HG03139 (cell line): ENCODE data around the gene MELK.

Experiments used
- ATAC-seq: cut with Tn5 transposase; IDR thresholded peaks from one replicate; pipeline ENCODE4 v1.9.1; 2021; ENCODE audit not compliant: unreplicated experiment

The MELK gene

DNA sequence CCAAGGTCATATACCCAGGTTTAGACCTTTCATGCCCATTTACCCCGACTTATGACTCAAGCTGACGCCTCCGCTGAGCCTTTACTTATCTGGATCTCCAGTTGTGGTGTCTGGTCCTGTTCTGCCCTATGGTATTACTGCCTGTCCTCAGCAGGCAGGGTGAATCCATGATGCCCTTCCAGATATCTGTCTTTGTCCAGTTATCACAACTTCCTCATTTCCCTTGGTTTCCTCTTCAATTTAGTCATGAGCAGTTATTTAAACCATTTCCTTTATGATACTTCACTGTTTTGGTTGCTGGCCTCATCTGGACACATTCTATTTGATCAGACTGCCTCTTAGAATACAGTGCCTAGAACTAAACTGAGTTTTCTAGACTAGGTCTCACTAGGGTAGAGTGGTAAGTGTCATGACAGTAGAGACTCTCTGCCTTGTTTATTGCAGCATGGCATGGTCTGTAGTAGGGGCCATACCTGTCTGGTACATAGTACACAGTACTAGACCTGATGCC lies 93.3 kb downstream of the MELK start:
- ATAC-seq, result no peak

DNA sequence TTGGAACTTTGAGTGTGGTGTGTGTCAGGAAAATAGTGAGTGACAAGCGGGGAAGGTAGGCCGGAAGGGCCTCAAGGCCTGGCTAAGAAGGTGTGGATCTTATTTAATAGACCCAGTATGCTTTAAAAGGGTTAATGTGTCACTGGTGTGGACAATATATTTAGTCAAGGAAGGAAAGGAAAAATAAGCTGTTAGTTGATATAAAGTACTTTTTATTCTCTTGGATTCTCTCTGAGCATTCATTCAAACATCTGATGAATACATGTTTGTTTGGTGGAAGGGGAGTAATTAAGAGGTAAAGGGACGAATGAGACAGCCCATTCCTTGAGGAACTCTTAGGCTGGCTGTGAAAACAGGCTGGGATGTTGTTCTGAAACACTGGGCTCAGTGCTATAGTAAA lies 98.9 kb downstream of the MELK start:
- ATAC-seq, result no peak

GRCh38 chr9:36676091-36676490 lies 103.4 kb downstream of the MELK start:
- no peak for ATAC-seq

DNA sequence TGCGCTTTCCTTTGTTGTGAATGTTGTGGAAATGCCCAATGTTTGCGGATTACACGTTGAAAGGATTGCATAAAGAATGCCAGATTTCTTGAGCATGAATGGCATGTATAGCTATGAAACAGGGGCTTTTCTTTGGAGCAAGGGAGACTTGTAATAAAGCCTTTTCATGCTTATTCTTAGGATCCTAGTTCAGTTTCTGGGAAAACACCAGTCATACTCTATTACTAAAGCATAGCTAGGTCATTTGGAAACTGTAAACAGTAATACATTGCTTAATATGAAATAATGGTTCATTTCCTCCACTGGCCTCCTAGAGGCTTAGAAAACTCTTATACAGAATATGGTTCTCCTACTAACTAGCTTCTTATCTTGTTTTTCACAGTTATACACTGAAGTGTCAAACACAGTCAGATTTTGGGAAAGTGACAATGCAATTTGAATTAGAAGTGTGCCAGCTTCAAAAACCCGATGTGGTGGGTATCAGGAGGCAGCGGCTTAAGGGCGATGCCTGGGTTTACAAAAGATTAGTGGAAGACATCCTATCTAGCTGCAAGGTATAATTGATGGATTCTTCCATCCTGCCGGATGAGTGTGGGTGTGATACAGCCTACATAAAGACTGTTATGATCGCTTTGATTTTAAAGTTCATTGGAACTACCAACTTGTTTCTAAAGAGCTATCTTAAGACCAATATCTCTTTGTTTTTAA lies 104.2 kb downstream of the MELK start:
- ATAC-seq, result no peak

DNA sequence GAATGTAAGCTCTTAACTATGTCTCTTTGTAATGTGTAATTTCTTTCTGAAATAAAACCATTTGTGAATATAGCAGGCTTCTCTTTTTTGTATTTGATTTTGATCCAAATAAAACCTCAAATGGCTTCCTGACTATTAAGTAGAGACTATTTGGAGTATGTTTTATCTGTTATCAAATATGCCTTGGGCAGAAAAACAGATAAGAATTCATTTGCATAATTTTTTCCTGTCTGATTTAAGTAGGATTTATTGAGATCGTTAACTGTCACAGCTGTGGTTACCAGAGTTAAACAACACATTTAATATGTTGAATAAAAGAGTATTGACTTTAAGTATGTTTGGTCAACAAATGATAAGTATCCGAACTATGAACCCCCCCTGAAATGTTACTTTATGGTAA lies 104.9 kb downstream of the MELK start:
- no peak for ATAC-seq

GRCh38 chr9:36679710-36680109 lies 107.0 kb downstream of the MELK start:
- ATAC-seq, result no peak

- ATAC-seq, result no peak
These were observed 113.8 kb downstream of the MELK start for GRCh38 chr9:36686471-36686870.

GRCh38 chr9:36690412-36691168 lies 117.9 kb downstream of the MELK start:
- no peak for ATAC-seq

DNA sequence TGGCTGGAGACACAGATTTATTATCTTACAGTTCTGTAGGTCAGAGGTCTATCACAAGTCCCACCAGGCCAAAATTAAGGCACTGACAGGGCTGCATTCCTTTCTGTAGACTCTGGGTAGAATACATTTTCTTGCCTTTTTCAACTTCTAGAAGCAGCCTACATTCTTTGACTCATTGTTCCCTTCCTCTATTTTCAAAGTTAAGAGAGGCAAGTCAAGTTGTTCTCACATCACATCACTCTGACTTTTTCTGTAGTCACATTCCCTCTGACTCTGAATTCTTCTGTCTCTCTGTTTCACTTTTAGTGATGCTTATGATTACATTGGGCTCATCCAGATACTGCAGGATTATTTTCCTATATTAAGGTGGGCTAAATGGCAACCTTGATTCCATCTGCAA lies 119.0 kb downstream of the MELK start:
- no peak for ATAC-seq

DNA sequence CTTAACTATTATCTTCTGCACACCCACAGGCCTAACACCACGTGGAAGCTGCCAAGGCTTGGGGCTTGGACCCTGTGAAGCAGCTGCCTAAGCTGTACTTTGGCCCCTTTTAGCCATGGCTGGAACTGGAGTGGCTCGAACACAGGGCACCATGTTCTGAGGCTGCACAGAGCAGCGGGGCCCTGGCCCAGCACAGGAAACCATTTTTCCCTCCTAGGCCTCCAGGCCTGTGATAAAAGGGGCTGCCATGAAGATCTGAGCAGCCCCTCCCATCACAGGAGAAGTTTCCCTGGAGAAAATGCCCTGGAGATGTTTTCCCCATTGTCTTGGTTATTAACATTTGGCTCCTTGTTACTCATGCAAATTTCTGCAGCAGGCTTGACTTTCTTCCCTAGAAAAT lies 126.3 kb downstream of the MELK start:
- ATAC-seq, result no peak

DNA sequence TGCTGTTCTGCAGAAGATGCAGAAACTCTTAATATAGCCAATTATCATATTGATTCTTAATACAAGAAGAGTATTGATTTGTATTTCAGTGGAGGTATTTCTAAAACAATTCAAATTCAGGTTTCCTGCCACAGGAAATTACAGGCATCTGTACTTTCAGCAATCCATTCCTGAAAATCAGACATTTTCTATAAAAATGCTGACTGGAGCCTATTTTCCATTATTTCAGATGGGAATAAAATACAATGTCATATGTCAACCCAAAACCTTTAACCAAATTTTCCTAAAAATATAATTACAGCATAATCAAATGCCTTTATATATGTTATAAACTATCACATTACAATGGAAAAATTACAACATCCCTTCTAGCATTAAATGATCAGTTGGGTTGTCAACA lies 131.5 kb downstream of the MELK start:
- no peak for ATAC-seq

DNA sequence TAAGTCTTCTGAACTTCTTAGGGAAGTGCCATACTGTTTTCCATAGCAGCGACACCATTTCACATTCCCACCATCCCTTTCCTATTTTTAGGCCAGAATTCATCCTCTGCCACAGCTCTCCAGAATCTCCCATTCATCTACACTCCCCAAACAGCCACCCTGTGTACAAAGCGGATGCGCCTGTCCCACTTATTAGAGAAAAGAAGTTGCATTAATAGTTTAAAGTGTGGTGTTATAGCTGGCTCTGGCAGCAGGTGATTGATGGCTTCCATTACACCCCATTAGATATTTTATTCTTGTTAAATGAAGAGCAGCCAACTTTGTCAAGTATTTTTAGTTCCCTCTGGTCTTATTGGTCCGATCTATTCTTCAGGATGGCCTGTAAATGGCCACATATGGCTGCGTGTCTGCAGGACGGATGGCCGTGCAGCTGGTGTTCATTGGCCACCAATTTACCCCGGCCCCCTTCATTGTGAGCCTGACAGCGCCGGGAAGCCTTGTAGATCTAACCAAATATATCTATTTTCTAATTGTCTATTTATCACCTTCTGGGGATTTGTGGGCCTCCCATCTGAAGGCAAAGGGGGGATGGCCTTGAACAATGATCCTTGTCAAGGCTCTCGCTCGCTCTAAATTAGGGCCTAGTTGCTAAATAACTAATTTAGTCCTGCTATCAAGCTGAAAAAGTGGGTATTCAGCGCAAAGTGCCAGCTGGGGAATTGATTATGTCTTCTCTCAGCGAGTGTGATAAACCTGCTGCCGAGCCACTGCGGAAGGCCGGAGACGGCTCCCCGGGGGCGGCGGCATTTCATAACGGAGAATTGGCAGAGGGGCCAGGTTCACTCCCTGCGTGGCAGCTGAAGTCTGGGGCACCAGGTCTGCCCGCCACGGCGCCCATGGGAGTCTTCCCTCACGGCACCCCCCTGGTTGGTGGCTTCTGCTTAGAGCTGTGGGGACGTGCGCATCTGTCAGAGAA lies 141.1 kb downstream of the MELK start:
- ATAC-seq, result no peak

GRCh38 chr9:36716496-36716895 lies 143.8 kb downstream of the MELK start:
- no peak for ATAC-seq

- ATAC-seq, result no peak
These were observed 144.6 kb downstream of the MELK start for GRCh38 chr9:36717276-36717675.

- no peak for ATAC-seq
These were observed 145.9 kb downstream of the MELK start for GRCh38 chr9:36718612-36719011.

GRCh38 chr9:36720043-36720442 lies 147.3 kb downstream of the MELK start:
- no peak for ATAC-seq

DNA sequence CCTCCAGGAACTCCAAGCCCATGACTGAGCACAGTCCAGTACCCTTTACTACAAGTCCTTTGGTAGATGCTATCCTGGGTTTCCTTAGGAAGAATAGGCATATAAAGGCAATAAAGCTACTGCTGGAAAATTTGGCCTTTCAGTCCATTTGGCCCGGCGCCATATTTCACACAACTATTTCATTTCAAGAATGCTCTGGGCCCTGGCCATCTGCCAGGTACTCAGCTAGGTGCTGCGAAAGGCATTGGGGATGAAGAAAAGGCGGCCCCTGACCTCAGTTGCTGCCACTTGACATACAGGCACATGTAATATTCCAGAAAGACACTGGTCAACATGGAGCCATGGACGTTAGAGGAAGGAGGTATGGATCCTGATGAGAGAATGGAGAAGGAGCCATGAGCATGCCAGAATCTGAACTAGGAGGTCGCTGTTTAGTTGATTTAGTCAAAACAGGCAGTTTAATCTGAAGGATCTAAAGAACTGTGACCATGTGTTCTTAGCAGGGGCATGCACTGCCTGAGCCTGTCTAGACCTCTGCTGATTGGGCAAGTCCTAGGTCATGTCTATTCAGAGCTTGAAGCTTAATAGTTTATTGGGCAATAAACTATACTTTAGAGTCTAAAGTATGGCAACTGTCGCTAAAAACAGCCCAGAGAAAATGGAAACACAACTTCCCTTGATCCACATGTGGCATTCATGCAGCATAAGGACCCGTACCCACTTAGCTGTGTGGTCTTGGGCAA lies 149.3 kb downstream of the MELK start:
- ATAC-seq, result no peak

DNA sequence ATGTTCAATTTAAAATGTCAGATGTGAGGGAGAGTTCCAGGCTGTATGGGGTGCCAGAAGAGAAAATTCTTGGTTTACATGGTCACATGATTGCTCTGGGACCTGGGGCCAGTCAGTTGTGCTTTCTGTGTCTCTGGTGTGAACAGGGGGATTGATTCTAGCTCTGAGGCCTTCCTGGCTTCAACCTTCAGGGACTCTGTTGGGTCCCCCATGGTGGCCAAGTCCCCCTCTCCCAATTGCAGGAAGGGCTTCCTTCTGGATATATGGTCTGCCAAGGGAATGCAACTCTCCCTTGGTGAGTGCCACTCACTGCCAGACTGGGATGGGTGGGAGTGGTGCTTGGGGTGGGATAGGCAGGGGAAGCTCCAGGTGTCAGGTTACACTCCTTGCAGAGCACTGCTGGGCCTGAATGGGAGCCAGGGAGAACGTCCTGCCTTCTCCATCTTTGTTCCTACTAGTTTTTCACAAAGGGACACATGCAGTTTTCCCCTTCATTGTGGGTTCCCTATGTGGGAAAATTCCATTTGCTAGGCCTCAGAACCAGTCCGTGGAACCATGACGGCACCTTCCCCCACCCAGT lies 153.2 kb downstream of the MELK start:
- ATAC-seq, result no peak
